Measurements from ENCODE around the gene GUCA1C.
A peak's percentile ranks its signal among the peaks of the same experiment; 100 is the strongest.

GUCA1C gene

GRCh38 chr3:108953700-108954099 lies at the start of gene GUCA1C:
Gene GUCA1C (minus strand): TSS chr3:108953879. CDS start chr3:108953762, 117 bp downstream.
- DNase-seq: no peak

GRCh38 chr3:108998436-108998835 lies 44.8 kb upstream of the GUCA1C start:
- DNase-seq: no peak

GRCh38 chr3:108985844-108986243 lies 32.2 kb upstream of the GUCA1C start:
- DNase-seq: no peak

- no peak for DNase-seq
These were observed 29.4 kb upstream of the GUCA1C start for GRCh38 chr3:108983051-108983450.

GRCh38 chr3:108976058-108976457 lies 22.4 kb upstream of the GUCA1C start:
- DNase-seq: no peak

- DNase-seq: no peak
These were observed 19.3 kb upstream of the GUCA1C start for GRCh38 chr3:108973019-108973418.

GRCh38 chr3:108972482-108972881 lies 18.8 kb upstream of the GUCA1C start:
- DNase-seq: no peak

- DNase-seq: no peak
These were observed 16.9 kb upstream of the GUCA1C start for GRCh38 chr3:108970561-108970960.

GRCh38 chr3:108966773-108967172 lies 13.1 kb upstream of the GUCA1C start:
- no peak for DNase-seq

GRCh38 chr3:108959017-108959416 lies 5.3 kb upstream of the GUCA1C start:
- no peak for DNase-seq

- DNase-seq: no peak
These were observed 469 bp downstream of the GUCA1C start for GRCh38 chr3:108953210-108953609.

GRCh38 chr3:108951820-108952501 lies 1.7 kb downstream of the GUCA1C start:
- no peak for DNase-seq

- no peak for DNase-seq
These were observed 5.8 kb downstream of the GUCA1C start for GRCh38 chr3:108947855-108948254.

- DNase-seq: no peak
These were observed 7.1 kb downstream of the GUCA1C start for GRCh38 chr3:108946292-108947285.

- DNase-seq: no peak
These were observed 13.0 kb downstream of the GUCA1C start for GRCh38 chr3:108940568-108941263.

- DNase-seq: no peak
These were observed 13.5 kb downstream of the GUCA1C start for GRCh38 chr3:108940166-108940565.

- no peak for DNase-seq
These were observed 16.6 kb downstream of the GUCA1C start for GRCh38 chr3:108936924-108937689.

GRCh38 chr3:108931035-108931434 lies 22.6 kb downstream of the GUCA1C start:
- no peak for DNase-seq

GRCh38 chr3:108918866-108919265 lies 34.8 kb downstream of the GUCA1C start:
- no peak for DNase-seq

GRCh38 chr3:108914774-108915641 lies 38.7 kb downstream of the GUCA1C start:
- peak; percentile 55 to 66 for DNase-seq

GRCh38 chr3:108909799-108910198 lies 43.9 kb downstream of the GUCA1C start:
- DNase-seq: no peak

Data from activated CD4-positive, alpha-beta T cell treated with anti-CD3 and anti-CD28 coated beads, Interleukin-2, amount 50 U/mL, for 48 hours (primary cell).